ENCODE results near the gene SLC29A2. TPM values are rescaled to one million over a fixed set of nuclear protein-coding genes. Genes with fewer than 3 reads are reported as not detected.

SLC29A2 gene, protein sequence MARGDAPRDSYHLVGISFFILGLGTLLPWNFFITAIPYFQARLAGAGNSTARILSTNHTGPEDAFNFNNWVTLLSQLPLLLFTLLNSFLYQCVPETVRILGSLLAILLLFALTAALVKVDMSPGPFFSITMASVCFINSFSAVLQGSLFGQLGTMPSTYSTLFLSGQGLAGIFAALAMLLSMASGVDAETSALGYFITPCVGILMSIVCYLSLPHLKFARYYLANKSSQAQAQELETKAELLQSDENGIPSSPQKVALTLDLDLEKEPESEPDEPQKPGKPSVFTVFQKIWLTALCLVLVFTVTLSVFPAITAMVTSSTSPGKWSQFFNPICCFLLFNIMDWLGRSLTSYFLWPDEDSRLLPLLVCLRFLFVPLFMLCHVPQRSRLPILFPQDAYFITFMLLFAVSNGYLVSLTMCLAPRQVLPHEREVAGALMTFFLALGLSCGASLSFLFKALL
- total RNA-seq (2021) (30.2 to 36.6 TPM (median 35.3 TPM) in 3 replicates), Bru-seq, nascent RNA (percentile 87 among the genes with signal in this experiment)
- long read RNA-seq, experiment 1, transcript SLC29A2-202 (12 exons, 2,514 nt), result major isoform, 31 of 168 reads
- long read RNA-seq, experiment 1, partial matches to known transcripts, result 31 of 168 reads
- long read RNA-seq, experiment 1, other reads (novel, unspliced or antisense), result 95 of 168 reads
- long read RNA-seq, experiment 2, transcript SLC29A2-202 (12 exons, 2,514 nt), result major isoform, 11 of 48 reads
- long read RNA-seq, experiment 2, partial matches to known transcripts, result 9 of 48 reads
- long read RNA-seq, experiment 2, other reads (novel, unspliced or antisense), result 27 of 48 reads
- long read RNA-seq, experiment 3, transcript SLC29A2-202 (12 exons, 2,514 nt), result major isoform, 5 of 14 reads
- long read RNA-seq, experiment 3, partial matches to known transcripts, result 2 of 14 reads
- long read RNA-seq, experiment 3, other reads (novel, unspliced or antisense), result 7 of 14 reads

GRCh38 chr11:66371627-66372415, at the start of gene SLC29A2:
TSS of gene SLC29A2 (minus strand) at chr11:66371760. CDS start at chr11:66371591, 169 bp downstream.
- CTCF ChIA-PET, result interaction anchor here (0.6 to 6.8 kb wide), 15 partner anchors 8 to 120 kb away, joined by 3 to 53 read pairs (median 7); partner anchors contain the start of genes MRPL11, NPAS4 and RIN1
- Mint-ChIP-seq H3K27ac (peak within 1 kb of the TSS; percentile 96), H3K27me3 (ENCODE audit: low read depth) (no peaks in the 10 kb centered on the region), H3K36me3 (peaks cover 28% of the 10 kb centered on the region), H3K9me3 (no peaks in the 10 kb centered on the region), H3K4me1 (peaks cover 27% of the 10 kb centered on the region), H3K4me3 (peak within 1 kb of the TSS; percentile 95)
- DNase-seq (ENCODE audit: low spot score) (peak; percentile 98), ATAC-seq (peak; percentile 88)
- POLR2A ChIA-PET, result interaction anchor here (0.7 to 2.8 kb wide), 7 partner anchors 14 to 83 kb away, joined by 3 to 12 read pairs (median 3); partner anchors contain the start of genes BRMS1, CD248 and YIF1A
- TF ChIP-seq ATF1 (CRISPR knock-in tag; IDR thresholded peaks at IDR 0.05) (no peak), FOXP1 (CRISPR knock-in tag; IDR thresholded peaks at IDR 0.05; ENCODE audit: borderline replicate concordance) (no peak; the same call in 1 of the 2 replicates), STAT6 (CRISPR knock-in tag; conservative IDR thresholded peaks at IDR 0.05; ENCODE audit: low read depth) (0 out of 2 replicates have a peak, but pooled peaks have one; percentile 31), USF1 (CRISPR knock-in tag; IDR thresholded peaks at IDR 0.05) (no peak), ZNF423 (CRISPR knock-in tag; IDR thresholded peaks at IDR 0.05) (peak; percentile 87), ZNF416 (CRISPR knock-in tag; IDR thresholded peaks at IDR 0.05) (peak; percentile 58; the same call in 1 of the 2 replicates), CREM (CRISPR knock-in tag; IDR thresholded peaks at IDR 0.05) (peak; percentile 56; the same call in 1 of the 2 replicates), ZNF232 (CRISPR knock-in tag; IDR thresholded peaks at IDR 0.05) (peak; percentile 66; the same call in 1 of the 2 replicates), IRF1 (CRISPR knock-in tag; IDR thresholded peaks at IDR 0.05) (no peak), E2F5 (CRISPR knock-in tag; IDR thresholded peaks at IDR 0.05) (0 out of 2 replicates have a peak, but pooled peaks have one; percentile 50), ESRRA (CRISPR knock-in tag; IDR thresholded peaks at IDR 0.05; ENCODE audit: borderline replicate concordance) (0 out of 2 replicates have a peak, but pooled peaks have one; percentile 19), SP1 (CRISPR knock-in tag; conservative IDR thresholded peaks at IDR 0.05) (peak; percentile 56), SMAD3 (CRISPR knock-in tag; IDR thresholded peaks at IDR 0.05; ENCODE audit: borderline replicate concordance) (0 out of 2 replicates have a peak, but pooled peaks have one; percentile 24), SMAD4 (CRISPR knock-in tag; IDR thresholded peaks at IDR 0.05) (no peak)
- TF ChIP-seq, protein P1, sequence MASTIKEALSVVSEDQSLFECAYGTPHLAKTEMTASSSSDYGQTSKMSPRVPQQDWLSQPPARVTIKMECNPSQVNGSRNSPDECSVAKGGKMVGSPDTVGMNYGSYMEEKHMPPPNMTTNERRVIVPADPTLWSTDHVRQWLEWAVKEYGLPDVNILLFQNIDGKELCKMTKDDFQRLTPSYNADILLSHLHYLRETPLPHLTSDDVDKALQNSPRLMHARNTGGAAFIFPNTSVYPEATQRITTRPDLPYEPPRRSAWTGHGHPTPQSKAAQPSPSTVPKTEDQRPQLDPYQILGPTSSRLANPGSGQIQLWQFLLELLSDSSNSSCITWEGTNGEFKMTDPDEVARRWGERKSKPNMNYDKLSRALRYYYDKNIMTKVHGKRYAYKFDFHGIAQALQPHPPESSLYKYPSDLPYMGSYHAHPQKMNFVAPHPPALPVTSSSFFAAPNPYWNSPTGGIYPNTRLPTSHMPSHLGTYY (CRISPR knock-in tag; IDR thresholded peaks at IDR 0.05), result no peak
- TF ChIP-seq, protein P2, sequence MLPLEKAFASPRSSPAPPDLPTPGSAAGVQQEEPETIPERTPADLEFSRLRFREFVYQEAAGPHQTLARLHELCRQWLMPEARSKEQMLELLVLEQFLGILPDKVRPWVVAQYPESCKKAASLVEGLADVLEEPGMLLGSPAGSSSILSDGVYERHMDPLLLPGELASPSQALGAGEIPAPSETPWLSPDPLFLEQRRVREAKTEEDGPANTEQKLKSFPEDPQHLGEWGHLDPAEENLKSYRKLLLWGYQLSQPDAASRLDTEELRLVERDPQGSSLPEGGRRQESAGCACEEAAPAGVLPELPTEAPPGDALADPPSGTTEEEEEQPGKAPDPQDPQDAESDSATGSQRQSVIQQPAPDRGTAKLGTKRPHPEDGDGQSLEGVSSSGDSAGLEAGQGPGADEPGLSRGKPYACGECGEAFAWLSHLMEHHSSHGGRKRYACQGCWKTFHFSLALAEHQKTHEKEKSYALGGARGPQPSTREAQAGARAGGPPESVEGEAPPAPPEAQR (CRISPR knock-in tag; IDR thresholded peaks at IDR 0.05), result no peak
- TF ChIP-seq, protein P3, sequence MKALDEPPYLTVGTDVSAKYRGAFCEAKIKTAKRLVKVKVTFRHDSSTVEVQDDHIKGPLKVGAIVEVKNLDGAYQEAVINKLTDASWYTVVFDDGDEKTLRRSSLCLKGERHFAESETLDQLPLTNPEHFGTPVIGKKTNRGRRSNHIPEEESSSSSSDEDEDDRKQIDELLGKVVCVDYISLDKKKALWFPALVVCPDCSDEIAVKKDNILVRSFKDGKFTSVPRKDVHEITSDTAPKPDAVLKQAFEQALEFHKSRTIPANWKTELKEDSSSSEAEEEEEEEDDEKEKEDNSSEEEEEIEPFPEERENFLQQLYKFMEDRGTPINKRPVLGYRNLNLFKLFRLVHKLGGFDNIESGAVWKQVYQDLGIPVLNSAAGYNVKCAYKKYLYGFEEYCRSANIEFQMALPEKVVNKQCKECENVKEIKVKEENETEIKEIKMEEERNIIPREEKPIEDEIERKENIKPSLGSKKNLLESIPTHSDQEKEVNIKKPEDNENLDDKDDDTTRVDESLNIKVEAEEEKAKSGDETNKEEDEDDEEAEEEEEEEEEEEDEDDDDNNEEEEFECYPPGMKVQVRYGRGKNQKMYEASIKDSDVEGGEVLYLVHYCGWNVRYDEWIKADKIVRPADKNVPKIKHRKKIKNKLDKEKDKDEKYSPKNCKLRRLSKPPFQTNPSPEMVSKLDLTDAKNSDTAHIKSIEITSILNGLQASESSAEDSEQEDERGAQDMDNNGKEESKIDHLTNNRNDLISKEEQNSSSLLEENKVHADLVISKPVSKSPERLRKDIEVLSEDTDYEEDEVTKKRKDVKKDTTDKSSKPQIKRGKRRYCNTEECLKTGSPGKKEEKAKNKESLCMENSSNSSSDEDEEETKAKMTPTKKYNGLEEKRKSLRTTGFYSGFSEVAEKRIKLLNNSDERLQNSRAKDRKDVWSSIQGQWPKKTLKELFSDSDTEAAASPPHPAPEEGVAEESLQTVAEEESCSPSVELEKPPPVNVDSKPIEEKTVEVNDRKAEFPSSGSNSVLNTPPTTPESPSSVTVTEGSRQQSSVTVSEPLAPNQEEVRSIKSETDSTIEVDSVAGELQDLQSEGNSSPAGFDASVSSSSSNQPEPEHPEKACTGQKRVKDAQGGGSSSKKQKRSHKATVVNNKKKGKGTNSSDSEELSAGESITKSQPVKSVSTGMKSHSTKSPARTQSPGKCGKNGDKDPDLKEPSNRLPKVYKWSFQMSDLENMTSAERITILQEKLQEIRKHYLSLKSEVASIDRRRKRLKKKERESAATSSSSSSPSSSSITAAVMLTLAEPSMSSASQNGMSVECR (CRISPR knock-in tag; IDR thresholded peaks at IDR 0.05; ENCODE audit: borderline replicate concordance), result peak; percentile 78; the same call in 1 of the 2 replicates

Data from WTC11 (cell line).